GM12878 (cell line): Measurements from ENCODE around the gene RNASE9. TPM values are rescaled to one million over a fixed set of nuclear protein-coding genes. Genes with fewer than 3 reads are reported as not detected.

Experiments
- ATAC-seq: fragments of 200-7000 bp; cut with Tn5 transposase; 3 replicates; pipeline ENCODE4 v1.9.1; 2020; ENCODE audit warnings: mild to moderate bottlenecking, moderate library complexity
- BruUV-seq: library from RNA; stranded (reverse); fragments of 400-500 nt; replicated peaks from 2 replicates; lab custom pipeline; 2021; lab: Mats Ljungman, UMichigan
- CTCF ChIA-PET: fragments of 300-600 bp; sonication (Branson Sonifier 250); formaldehyde crosslinking; extraction: SDS; loops from one replicate; lab custom pipeline; 2021; ENCODE audit warnings: inconsistent platforms; lab: Yijun Ruan, JAX
- POLR2A ChIA-PET: fragments of 350-600 bp; formaldehyde crosslinking; extraction: SDS; loops from one replicate; lab custom pipeline; 2021; ENCODE audit warnings: inconsistent platforms; lab: Charles Lee
- RAD21 ChIA-PET: fragments of 300-600 bp; sonication (Branson Sonifier 250); formaldehyde crosslinking; loops from one replicate; lab custom pipeline; 2023; ENCODE audit warnings: antibody characterized with exemption; ENCODE audit not compliant: unreplicated experiment; lab: Charles Lee
- SMC1A ChIA-PET: fragments of 300-600 bp; sonication (Branson Sonifier 250); formaldehyde crosslinking; loops from one replicate; lab custom pipeline; 2023; ENCODE audit not compliant: unreplicated experiment, uncharacterized antibody; lab: Charles Lee
- DNase-seq: peaks from one replicate; pipeline ENCODE4 v3.0.0-alpha.2; 2011; ENCODE audit warnings: low read depth, low spot score
- FAIRE-seq: peaks from 3 replicates; lab custom pipeline; 2011; peaks lifted over from hg19 to GRCh38; lab: Jason Lieb, UNC
- H2AFZ ChIP-seq: 2 replicates; pipeline ENCODE4 v1.6.0; 2011; ENCODE audit warnings: low read depth, low read length, control low read depth; ENCODE audit not compliant: control insufficient read depth
- H3K27ac ChIP-seq: 2 replicates; pipeline ENCODE4 v1.5.1; 2011; ENCODE audit warnings: control low read depth; ENCODE audit not compliant: control insufficient read depth, insufficient read depth
- H3K27me3 ChIP-seq, 2 experiments: replicated peaks in 1 of 2; 2 replicates each; pipeline versions ENCODE4 v1.6.0 to v1.6.1; 2011; ENCODE audit warnings: low read length in 1 of 2; ENCODE audit not compliant: control insufficient read depth in 2 of 2, insufficient read depth in 2 of 2
- H3K36me3 ChIP-seq, 2 experiments: 2 replicates each; pipeline ENCODE4 v1.5.1; 2011; ENCODE audit warnings: low read length in 1 of 2; ENCODE audit not compliant: control insufficient read depth in 2 of 2, insufficient read depth in 2 of 2
- H3K4me1 ChIP-seq: 2 replicates; pipeline ENCODE4 v1.6.1; 2011; ENCODE audit warnings: mild to moderate bottlenecking, low read length, moderate library complexity, mixed read lengths; ENCODE audit not compliant: control insufficient read depth, insufficient read depth
- H3K4me2 ChIP-seq: 2 replicates; pipeline ENCODE4 v1.6.0; 2011; ENCODE audit warnings: control low read depth; ENCODE audit not compliant: control insufficient read depth, insufficient read depth
- H3K4me3 ChIP-seq: fragments of 200-600 bp; sonication (generic); 2 replicates; pipeline ENCODE4 v1.5.1; 2016
- H3K79me2 ChIP-seq: 2 replicates; pipeline ENCODE4 v1.6.0; 2011; ENCODE audit warnings: low read length; ENCODE audit not compliant: control insufficient read depth, insufficient read depth
- H3K9ac ChIP-seq: 2 replicates; pipeline ENCODE4 v1.8.0; 2011; ENCODE audit warnings: low read length, control low read depth, mixed read lengths; ENCODE audit not compliant: control insufficient read depth, insufficient read depth
- H3K9me3 ChIP-seq: replicated peaks from 3 replicates; pipeline ENCODE4 v1.5.1; 2011; ENCODE audit warnings: mild to moderate bottlenecking, low read length; ENCODE audit not compliant: control insufficient read depth, insufficient read depth
- H4K20me1 ChIP-seq: 2 replicates; pipeline ENCODE4 v1.6.0; 2011; ENCODE audit not compliant: control insufficient read depth, insufficient read depth
- ASH2L ChIP-seq: fragments of 300-600, 200-600 bp; sonication (generic); IDR thresholded peaks from 2 replicates; pipeline ENCODE4 v1.6.1; 2017; ENCODE audit warnings: low read depth, mild to moderate bottlenecking, borderline replicate concordance
- BCL11A ChIP-seq: IDR thresholded peaks from 2 replicates; pipeline ENCODE4 v1.6.1; 2011; ENCODE audit warnings: low read depth, low read length
- LARP7 ChIP-seq: fragments of 450-650 bp; IDR thresholded peaks from 2 replicates; pipeline ENCODE4 v1.6.1; 2017; ENCODE audit warnings: mild to moderate bottlenecking
- POLR2A ChIP-seq: IDR thresholded peaks from 2 replicates; pipeline ENCODE4 v1.6.1; 2011; ENCODE audit warnings: low read depth, mild to moderate bottlenecking, low read length
- RAD21 ChIP-seq: IDR thresholded peaks from 2 replicates; pipeline ENCODE4 v1.6.1; 2011; ENCODE audit warnings: mild to moderate bottlenecking, low read depth, low read length, moderate library complexity; ENCODE audit not compliant: insufficient read depth
- SPI1 ChIP-seq: IDR thresholded peaks from 2 replicates; pipeline ENCODE4 v1.6.1; 2011; ENCODE audit warnings: low read depth, mild to moderate bottlenecking, low read length, moderate library complexity, borderline replicate concordance; ENCODE audit not compliant: insufficient read depth
- TCF3 ChIP-seq: IDR thresholded peaks from 2 replicates; pipeline ENCODE4 v1.6.1; 2012; ENCODE audit warnings: low read depth, mild to moderate bottlenecking, low read length, borderline replicate concordance; ENCODE audit not compliant: insufficient read depth
- YY1 ChIP-seq: IDR thresholded peaks from 2 replicates; pipeline ENCODE4 v1.6.1; 2011; ENCODE audit warnings: low read depth, mild to moderate bottlenecking, low read length
- WGBS: methylation state at CpG from one replicate; pipeline ENCODE4 v1.1.6; 2016; ENCODE audit warnings: low lambda C conversion rate; ENCODE audit not compliant: insufficient replicate concordance, insufficient coverage; ENCODE audit errors: missing lambda C conversion rate; 5-methylcytosine and 5-hydroxymethylcytosine counted together
- in situ Hi-C: fragments of 300-500 bp; cut with MboI; formaldehyde crosslinking; loops from 9 replicates; pipeline ENCODE4 v1.14.3; 2018; ENCODE audit warnings: mixed read lengths
- intact Hi-C: fragments of 100-400 bp; cut with micrococcal nuclease; formaldehyde crosslinking; loops from one replicate; pipeline ENCODE4 v1.14.2; 2022; ENCODE audit not compliant: unreplicated experiment
- polyA plus RNA-seq, 11 experiments: library from polyadenylated mRNA; depleted of rRNA in 4 of 11; unstranded in 6 of 11; stranded (reverse) in 5 of 11; fragments of >200 nt; fragmentation: Nextera tagmentation in 4 of 11; fragmentation: Illumina TruSeq in 1 of 11; extraction: Ambion mirVana in 4 of 11; extraction: Trizol in 1 of 11; gene quantifications; 1 replicate in 1 of 11; 2 replicates in 10 of 11; pipeline versions ENCODE4 v1.2.1 to v1.2.3, GENCODE V29; 2011 to 2016; ENCODE audit warnings: inconsistent platforms in 2 of 11, missing spikeins in 2 of 11, low read depth in 1 of 11
- total RNA-seq, 4 experiments: library from RNA; depleted of rRNA in 3 of 4; stranded (reverse); fragments of >200 nt in 3 of 4; fragmentation: Illumina TruSeq in 1 of 4; extraction: Trizol in 1 of 4; gene quantifications; 2 replicates each; pipeline versions ENCODE4 v1.2.1 to v1.2.3, GENCODE V29; 2013 to 2021
- TF ChIP-seq, protein P1 (sequence below): fragments of 450-650 bp; IDR thresholded peaks from 2 replicates; pipeline ENCODE4 v1.6.1; 2017; ENCODE audit warnings: mild to moderate bottlenecking, moderate library complexity
- TF ChIP-seq, protein P2 (sequence below): fragments of 450-650 bp; IDR thresholded peaks from 2 replicates; pipeline ENCODE4 v1.6.1; 2017; ENCODE audit warnings: mild to moderate bottlenecking, low read depth, inconsistent platforms; ENCODE audit not compliant: poor library complexity, severe bottlenecking

The RNASE9 gene
- total and polyA plus RNA-seq, 10 of the 15 experiments (the other 5 are each of a cell fraction or from before 2014, with no cell fraction given), result not detected

DNA sequence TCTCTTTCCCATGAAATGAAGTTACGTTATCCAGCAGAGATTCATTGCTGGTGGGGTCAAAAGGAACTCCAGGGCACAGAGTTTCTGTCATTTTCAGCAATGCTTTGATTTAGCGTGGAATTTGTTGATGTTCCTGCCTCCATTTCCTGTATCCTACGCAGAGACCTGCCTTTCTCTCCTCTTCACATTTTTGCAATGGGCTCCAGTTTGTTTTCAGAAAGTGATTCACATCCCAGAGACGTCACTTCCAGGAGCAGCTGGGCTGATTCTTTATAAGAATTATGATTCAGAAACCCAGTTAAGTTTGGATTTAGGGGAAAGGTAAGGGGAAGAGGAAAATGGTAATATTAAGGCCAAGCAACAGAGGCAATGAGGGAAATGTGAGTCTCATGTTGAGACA is 43.9 kb downstream of the RNASE9 start:
- H3K9me3 ChIP-seq, result no peaks in the 10 kb centered on the region
- no peaks in the 10 kb centered on the region for H3K36me3 ChIP-seq
- TF ChIP-seq, protein P1, sequence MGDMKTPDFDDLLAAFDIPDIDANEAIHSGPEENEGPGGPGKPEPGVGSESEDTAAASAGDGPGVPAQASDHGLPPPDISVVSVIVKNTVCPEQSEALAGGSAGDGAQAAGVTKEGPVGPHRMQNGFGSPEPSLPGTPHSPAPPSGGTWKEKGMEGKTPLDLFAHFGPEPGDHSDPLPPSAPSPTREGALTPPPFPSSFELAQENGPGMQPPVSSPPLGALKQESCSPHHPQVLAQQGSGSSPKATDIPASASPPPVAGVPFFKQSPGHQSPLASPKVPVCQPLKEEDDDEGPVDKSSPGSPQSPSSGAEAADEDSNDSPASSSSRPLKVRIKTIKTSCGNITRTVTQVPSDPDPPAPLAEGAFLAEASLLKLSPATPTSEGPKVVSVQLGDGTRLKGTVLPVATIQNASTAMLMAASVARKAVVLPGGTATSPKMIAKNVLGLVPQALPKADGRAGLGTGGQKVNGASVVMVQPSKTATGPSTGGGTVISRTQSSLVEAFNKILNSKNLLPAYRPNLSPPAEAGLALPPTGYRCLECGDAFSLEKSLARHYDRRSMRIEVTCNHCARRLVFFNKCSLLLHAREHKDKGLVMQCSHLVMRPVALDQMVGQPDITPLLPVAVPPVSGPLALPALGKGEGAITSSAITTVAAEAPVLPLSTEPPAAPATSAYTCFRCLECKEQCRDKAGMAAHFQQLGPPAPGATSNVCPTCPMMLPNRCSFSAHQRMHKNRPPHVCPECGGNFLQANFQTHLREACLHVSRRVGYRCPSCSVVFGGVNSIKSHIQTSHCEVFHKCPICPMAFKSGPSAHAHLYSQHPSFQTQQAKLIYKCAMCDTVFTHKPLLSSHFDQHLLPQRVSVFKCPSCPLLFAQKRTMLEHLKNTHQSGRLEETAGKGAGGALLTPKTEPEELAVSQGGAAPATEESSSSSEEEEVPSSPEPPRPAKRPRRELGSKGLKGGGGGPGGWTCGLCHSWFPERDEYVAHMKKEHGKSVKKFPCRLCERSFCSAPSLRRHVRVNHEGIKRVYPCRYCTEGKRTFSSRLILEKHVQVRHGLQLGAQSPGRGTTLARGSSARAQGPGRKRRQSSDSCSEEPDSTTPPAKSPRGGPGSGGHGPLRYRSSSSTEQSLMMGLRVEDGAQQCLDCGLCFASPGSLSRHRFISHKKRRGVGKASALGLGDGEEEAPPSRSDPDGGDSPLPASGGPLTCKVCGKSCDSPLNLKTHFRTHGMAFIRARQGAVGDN, result no peak
- TF ChIP-seq ASH2L, result no peak
- no peak for TF ChIP-seq LARP7
- TF ChIP-seq SPI1, result no peak
- no peak for TF ChIP-seq YY1
- TF ChIP-seq, protein P2, sequence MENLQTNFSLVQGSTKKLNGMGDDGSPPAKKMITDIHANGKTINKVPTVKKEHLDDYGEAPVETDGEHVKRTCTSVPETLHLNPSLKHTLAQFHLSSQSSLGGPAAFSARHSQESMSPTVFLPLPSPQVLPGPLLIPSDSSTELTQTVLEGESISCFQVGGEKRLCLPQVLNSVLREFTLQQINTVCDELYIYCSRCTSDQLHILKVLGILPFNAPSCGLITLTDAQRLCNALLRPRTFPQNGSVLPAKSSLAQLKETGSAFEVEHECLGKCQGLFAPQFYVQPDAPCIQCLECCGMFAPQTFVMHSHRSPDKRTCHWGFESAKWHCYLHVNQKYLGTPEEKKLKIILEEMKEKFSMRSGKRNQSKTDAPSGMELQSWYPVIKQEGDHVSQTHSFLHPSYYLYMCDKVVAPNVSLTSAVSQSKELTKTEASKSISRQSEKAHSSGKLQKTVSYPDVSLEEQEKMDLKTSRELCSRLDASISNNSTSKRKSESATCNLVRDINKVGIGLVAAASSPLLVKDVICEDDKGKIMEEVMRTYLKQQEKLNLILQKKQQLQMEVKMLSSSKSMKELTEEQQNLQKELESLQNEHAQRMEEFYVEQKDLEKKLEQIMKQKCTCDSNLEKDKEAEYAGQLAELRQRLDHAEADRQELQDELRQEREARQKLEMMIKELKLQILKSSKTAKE, result no peak
- TF ChIP-seq BCL11A, result no peak
- no peak for TF ChIP-seq TCF3
- no peak for TF ChIP-seq RAD21
- TF ChIP-seq POLR2A, result no peak
- no peaks in the 10 kb centered on the region for H4K20me1 ChIP-seq
- ChIA-PET RAD21 (no interaction called here), POLR2A (no interaction called here), CTCF (no interaction called here), SMC1A (no interaction called here)
- FAIRE-seq, result no peak
- no peak overlapping the region for H3K4me3 ChIP-seq
- whole genome bisulfite sequencing, result 45% methylated on average over 4 of the region's 4 CpGs
- H2AFZ ChIP-seq, result no peak overlapping the region
- no TSS peak for BruUV-seq
- no peak overlapping the region for H3K9ac ChIP-seq
- no peak for DNase-seq
- H3K4me1 ChIP-seq, result no peaks in the 10 kb centered on the region
- H3K4me2 ChIP-seq, result no peak overlapping the region
- ATAC-seq, result no peak
- no peak overlapping the region for H3K27ac ChIP-seq
- intact Hi-C loops (no loop called here), in situ Hi-C loops (no loop called here)
- H3K79me2 ChIP-seq, result no peaks in the 10 kb centered on the region
- no peaks in the 10 kb centered on the region for H3K27me3 ChIP-seq
